NT2/D1 (cell line): Measurements from ENCODE around the gene CAMK2B.

Experiments
- DNase-seq: peaks from one replicate; pipeline ENCODE4 v3.0.0-alpha.2; 2011; ENCODE audit warnings: low read depth, low spot score
- H3K27me3 ChIP-seq: 2 replicates; pipeline ENCODE4 v1.6.0; 2011; ENCODE audit warnings: mild to moderate bottlenecking; ENCODE audit not compliant: insufficient read length, insufficient read depth
- H3K36me3 ChIP-seq: 2 replicates; pipeline ENCODE4 v1.6.1; 2011; ENCODE audit warnings: mild to moderate bottlenecking, low read length, mixed read lengths; ENCODE audit not compliant: insufficient read depth, insufficient read length
- H3K4me1 ChIP-seq: 2 replicates; pipeline ENCODE4 v1.5.1; 2011; ENCODE audit not compliant: insufficient read depth, insufficient read length
- H3K4me3 ChIP-seq: 2 replicates; pipeline ENCODE4 v1.5.1; 2011; ENCODE audit warnings: low read depth; ENCODE audit not compliant: insufficient read length
- H3K9ac ChIP-seq: 2 replicates; pipeline ENCODE4 v1.6.0; 2011; ENCODE audit warnings: low read depth; ENCODE audit not compliant: insufficient read length
- H3K9me3 ChIP-seq: 2 replicates; pipeline ENCODE4 v1.5.1; 2011; ENCODE audit warnings: mild to moderate bottlenecking, low read length; ENCODE audit not compliant: insufficient read depth
- SUZ12 ChIP-seq: IDR thresholded peaks from 2 replicates; pipeline ENCODE4 v1.6.1; 2011; ENCODE audit not compliant: insufficient read length, insufficient read depth; ENCODE audit errors: extremely low read depth
- YY1 ChIP-seq: IDR thresholded peaks from 2 replicates; pipeline ENCODE4 v1.6.1; 2011; ENCODE audit not compliant: insufficient read length, insufficient read depth
- ZNF274 ChIP-seq: IDR thresholded peaks from 2 replicates; pipeline ENCODE4 v1.6.1; 2011; ENCODE audit warnings: mild to moderate bottlenecking, low read depth, low read length

The CAMK2B gene

DNA sequence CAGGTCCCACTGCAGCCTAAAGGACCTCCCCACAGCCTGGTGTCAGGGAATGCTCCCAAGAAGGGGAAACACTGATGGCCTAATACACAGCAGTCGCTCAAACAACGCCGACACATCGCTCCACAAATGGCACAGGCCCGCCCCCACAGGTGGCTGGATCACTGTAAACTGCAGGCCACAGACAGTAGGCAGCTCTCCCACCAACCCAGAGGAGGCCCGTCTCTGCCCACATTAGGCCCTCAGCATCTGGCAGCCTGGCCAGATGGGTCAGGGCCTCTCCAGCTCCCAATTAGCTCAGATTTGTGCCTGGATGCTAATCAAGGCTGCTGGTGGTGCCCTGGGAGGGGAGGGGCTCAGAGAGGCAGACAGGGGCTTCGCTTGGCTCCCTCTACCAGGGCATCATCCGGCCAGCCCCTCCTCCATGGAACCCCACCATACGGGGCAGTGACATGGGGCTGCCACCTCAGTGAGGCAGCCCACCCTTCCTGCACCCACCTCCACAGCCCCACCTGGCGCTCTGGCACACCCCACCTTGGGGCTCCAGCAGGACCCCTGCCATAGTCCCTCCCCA, 42.7 kb downstream of the CAMK2B start:
- Histone ChIP-seq H3K9ac (no peak overlapping the region), H3K27me3 (peaks cover 32% of the 10 kb centered on the region), H3K4me1 (peaks cover 16% of the 10 kb centered on the region), H3K4me3 (no peak overlapping the region), H3K36me3 (no peaks in the 10 kb centered on the region), H3K9me3 (no peaks in the 10 kb centered on the region)
- TF ChIP-seq ZNF274 = no peak
- TF ChIP-seq YY1 = no peak
- TF ChIP-seq SUZ12 = no peak
- DNase-seq = no peak

DNA sequence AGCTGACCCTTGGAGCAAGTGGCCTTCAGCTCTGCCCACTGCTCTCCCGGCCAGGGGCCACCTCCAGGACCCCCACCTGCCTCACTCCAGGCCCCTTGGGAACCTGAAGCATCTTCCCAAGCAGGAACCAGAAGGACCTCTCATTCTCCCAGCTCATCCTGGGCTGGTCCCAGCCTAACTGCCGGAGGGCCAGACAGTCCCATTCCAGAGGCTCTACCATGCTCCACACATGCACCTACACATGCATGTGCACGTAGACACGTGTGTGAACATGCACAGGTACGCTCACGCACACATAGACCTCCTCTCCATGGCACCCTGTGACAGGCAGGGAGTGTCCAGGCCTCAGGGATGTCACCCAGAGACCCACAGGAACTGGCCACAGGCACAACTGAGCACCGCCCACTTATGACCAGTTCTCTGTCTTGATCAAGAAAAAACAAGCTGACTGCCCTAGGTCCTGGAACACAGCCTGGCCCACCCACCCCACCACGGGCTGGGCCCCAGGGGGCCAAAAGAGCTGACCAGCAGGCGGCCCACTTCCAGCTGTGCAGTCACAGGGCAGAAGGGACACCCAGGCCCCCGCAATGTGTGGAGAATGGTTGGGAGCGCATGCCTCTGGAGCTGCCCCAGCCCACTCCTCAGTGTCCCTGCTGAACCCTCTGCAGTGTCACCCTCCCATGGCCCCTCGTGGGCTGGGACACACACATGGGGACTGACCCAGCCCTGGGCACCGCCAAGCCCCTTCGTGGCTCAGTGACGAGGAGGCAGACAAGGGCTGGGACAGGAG, 43.4 kb downstream of the CAMK2B start:
- peaks cover 16% of the 10 kb centered on the region for H3K4me1 ChIP-seq
- no peaks in the 10 kb centered on the region for H3K9me3 ChIP-seq
- H3K9ac ChIP-seq = no peak overlapping the region
- no peak overlapping the region for H3K4me3 ChIP-seq
- no peak for DNase-seq
- peaks cover 38% of the 10 kb centered on the region for H3K27me3 ChIP-seq
- H3K36me3 ChIP-seq = no peaks in the 10 kb centered on the region
- no peak for TF ChIP-seq SUZ12
- TF ChIP-seq YY1 = no peak

DNA sequence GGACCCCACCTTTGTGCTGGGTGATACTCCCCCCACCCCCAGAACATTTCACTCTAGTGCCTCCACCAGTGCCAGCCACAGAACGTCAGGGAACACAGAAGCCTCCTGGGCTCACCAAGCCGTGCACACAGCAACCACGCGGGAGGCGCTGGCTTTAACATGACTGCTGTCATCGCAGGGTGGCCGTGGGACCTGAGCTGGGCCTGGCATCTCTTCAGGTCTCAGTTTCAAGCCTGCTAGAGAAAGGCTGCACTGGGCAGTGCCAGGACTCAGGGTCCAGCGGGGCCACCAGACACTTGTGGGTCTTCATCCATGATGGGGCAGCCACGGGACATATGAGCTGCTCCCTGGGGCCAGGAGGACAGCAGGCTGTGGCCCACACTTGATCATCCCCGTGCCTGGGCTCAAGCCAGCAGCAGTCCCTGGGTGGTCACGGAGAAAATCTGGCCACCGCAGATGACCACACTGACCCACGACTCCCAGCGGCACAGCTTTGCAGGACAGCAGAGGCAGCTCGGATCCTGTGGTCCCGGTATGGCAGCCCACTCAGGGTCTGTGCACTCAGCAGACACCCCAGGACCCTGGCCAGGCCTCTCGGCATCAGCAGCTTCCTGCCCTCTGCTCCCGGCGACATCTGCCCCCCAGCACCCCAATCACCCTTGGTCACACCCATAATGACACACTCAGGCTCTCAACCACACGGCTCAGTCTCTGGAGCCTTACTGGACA, 44.2 kb downstream of the CAMK2B start:
- H3K4me3 ChIP-seq = no peak overlapping the region
- H3K9me3 ChIP-seq = no peaks in the 10 kb centered on the region
- no peak for TF ChIP-seq YY1
- TF ChIP-seq SUZ12 = no peak
- TF ChIP-seq ZNF274 = no peak
- peaks cover 17% of the 10 kb centered on the region for H3K4me1 ChIP-seq
- DNase-seq = no peak
- H3K9ac ChIP-seq = no peak overlapping the region
- peaks cover 47% of the 10 kb centered on the region for H3K27me3 ChIP-seq
- H3K36me3 ChIP-seq = no peaks in the 10 kb centered on the region

DNA sequence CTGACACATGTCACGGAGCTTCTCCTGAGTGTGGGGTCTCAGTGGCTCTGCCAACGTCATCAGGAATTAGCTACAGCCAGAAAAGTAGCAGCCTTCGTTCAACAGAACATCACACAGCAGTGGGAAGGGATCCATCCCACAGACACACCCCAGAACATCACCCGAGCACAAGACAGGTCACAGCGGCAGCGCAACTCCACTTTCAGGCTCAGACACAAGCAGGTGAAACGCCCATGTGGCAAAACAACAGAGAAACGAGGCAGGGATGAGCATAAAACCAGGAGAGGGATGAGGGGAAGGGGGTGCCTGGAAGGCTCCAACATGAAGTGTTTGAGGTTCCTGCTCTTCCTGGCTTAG, 44.8 kb downstream of the CAMK2B start:
- Histone ChIP-seq H3K9me3 (no peaks in the 10 kb centered on the region), H3K9ac (no peak overlapping the region), H3K4me3 (no peak overlapping the region), H3K27me3 (peaks cover 49% of the 10 kb centered on the region), H3K36me3 (no peaks in the 10 kb centered on the region), H3K4me1 (peaks cover 16% of the 10 kb centered on the region)
- no peak for DNase-seq
- no peak for TF ChIP-seq ZNF274
- no peak for TF ChIP-seq SUZ12
- no peak for TF ChIP-seq YY1

DNA sequence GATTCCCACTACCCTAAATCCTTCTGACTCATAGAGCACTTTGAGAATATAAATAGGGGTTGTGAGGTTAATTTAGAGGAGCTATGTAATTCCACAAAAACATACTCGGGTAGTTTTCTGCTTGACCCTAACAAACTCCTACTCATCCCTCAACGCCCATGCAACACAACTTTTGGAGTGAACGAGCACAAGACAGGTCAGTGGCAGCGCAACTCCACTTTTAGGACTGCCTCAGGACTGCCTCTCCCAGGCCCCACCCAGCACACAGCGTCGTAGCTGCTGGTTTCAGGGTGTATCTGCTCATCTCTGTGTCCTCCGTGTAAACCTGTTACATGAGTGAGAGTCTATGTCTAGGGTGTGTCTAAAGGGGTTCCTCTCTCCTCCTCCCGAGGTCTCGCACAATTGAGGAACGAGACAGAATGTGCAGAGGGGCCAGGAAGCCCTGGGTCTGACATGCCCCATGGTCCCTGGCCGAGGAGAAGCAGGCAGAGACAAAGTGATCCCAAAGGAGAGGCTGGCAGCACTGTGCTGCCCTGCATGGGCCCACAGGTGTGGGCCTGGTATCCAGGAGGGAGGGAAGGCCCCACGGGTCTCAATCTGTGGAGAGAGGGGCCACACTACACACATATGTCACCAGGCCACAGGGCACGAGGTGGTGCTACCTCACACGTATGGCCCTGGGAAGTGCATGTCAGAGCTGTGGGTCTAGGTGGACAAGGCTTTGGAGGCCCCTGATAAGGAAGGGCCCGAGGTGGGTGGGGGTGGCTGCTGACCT, 45.5 kb downstream of the CAMK2B start:
- peaks cover 56% of the 10 kb centered on the region for H3K27me3 ChIP-seq
- H3K9ac ChIP-seq = no peak overlapping the region
- H3K9me3 ChIP-seq = no peaks in the 10 kb centered on the region
- H3K4me3 ChIP-seq = no peak overlapping the region
- no peak for TF ChIP-seq SUZ12
- DNase-seq = no peak
- peaks cover 20% of the 10 kb centered on the region for H3K4me1 ChIP-seq
- no peaks in the 10 kb centered on the region for H3K36me3 ChIP-seq

DNA sequence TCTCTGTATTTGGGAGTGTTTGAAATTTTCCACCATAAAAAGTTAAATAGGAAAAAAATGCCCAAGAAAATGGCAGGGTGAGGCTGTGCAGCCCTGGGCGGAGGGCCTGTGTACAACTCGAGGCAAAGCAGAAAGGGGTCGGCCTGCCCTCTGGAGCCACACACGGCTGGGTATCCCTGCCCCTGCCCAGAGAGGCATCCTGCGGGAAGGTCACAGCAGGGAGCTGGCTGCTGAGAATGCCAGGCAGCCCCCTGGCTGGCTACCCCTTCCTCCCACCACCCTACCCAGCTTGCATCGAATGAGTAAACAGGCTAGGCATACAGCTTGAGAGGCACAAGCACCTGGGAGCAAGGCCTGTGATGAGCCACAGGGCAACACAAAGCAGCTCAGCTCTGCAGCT, 46.1 kb downstream of the CAMK2B start:
- Histone ChIP-seq H3K9me3 (no peaks in the 10 kb centered on the region), H3K4me3 (no peak overlapping the region), H3K4me1 (peaks cover 20% of the 10 kb centered on the region), H3K36me3 (no peaks in the 10 kb centered on the region), H3K9ac (no peak overlapping the region), H3K27me3 (peaks cover 63% of the 10 kb centered on the region)
- TF ChIP-seq SUZ12 (no peak), YY1 (no peak), ZNF274 (no peak)
- DNase-seq = no peak
